Measurements from ENCODE around the gene MME.

The MME gene

GRCh38 chr3:155233213-155233612, 153.1 kb downstream of the MME start:
- 80% methylated on average over 1 of the region's 2 CpGs for WGBS, 2 experiments (ENCODE audit: insufficient coverage in 2 of 2)
- no peaks in the 10 kb centered on the region for H3K4me1 ChIP-seq (ENCODE audit: control insufficient read depth, insufficient read depth, low read length, poor library complexity, severe bottlenecking)
- H3K36me3 ChIP-seq (ENCODE audit: control insufficient read depth, insufficient read depth, low read length): no peaks in the 10 kb centered on the region
- H3K27ac ChIP-seq (ENCODE audit: low read depth, low read length, severe bottlenecking): no peak overlapping the region
- no peaks in the 10 kb centered on the region for H3K9me3 ChIP-seq (ENCODE audit: control insufficient read depth, low read length)
- no peak overlapping the region for H3K4me3 ChIP-seq (ENCODE audit: extremely low read depth, insufficient read depth, low read length, poor library complexity, severe bottlenecking)

All from mesodermal cell (in vitro differentiated cells).